AG09309 (cell line): ENCODE data around the gene SFSWAP.

Source experiments
- DNase-seq: peaks from one replicate; pipeline ENCODE4 v3.0.0-alpha.2; 2010; ENCODE audit warnings: low read depth
- H3K4me3 ChIP-seq: 2 replicates; pipeline ENCODE4 v1.5.1; 2011; ENCODE audit warnings: mild to moderate bottlenecking, low read depth, low read length, moderate library complexity; ENCODE audit not compliant: control insufficient read depth
- CTCF ChIP-seq: IDR thresholded peaks from 2 replicates; pipeline ENCODE4 v1.5.1; 2011; ENCODE audit warnings: mild to moderate bottlenecking, low read depth, low read length, inconsistent platforms; ENCODE audit not compliant: insufficient read depth, control insufficient read depth; ENCODE audit errors: missing control alignments

Gene SFSWAP

GRCh38 chr12:131684015-131684725 is 26.7 kb upstream of the SFSWAP start:
- no peak for TF ChIP-seq CTCF
- no peak for DNase-seq
- H3K4me3 ChIP-seq = no peak overlapping the region

GRCh38 chr12:131687346-131688125 is 23.4 kb upstream of the SFSWAP start:
- no peak for TF ChIP-seq CTCF
- no peak for DNase-seq
- no peak overlapping the region for H3K4me3 ChIP-seq

GRCh38 chr12:131688131-131688844 is 22.6 kb upstream of the SFSWAP start:
- TF ChIP-seq CTCF = no peak
- no peak overlapping the region for H3K4me3 ChIP-seq

GRCh38 chr12:131688845-131689154 is 22.1 kb upstream of the SFSWAP start:
- no peak for TF ChIP-seq CTCF
- H3K4me3 ChIP-seq = no peak overlapping the region
- no peak for DNase-seq

More at GRCh38 chr12:131688131-131688844, 22.6 kb upstream of the SFSWAP start:
- DNase-seq = no peak

GRCh38 chr12:131690320-131690719 is 20.6 kb upstream of the SFSWAP start:
- H3K4me3 ChIP-seq = no peak overlapping the region
- DNase-seq = no peak
- no peak for TF ChIP-seq CTCF

- no peak for TF ChIP-seq CTCF
- DNase-seq = no peak
- H3K4me3 ChIP-seq = no peak overlapping the region
These were observed 18.5 kb upstream of the SFSWAP start for GRCh38 chr12:131692431-131692830.
